ENCODE measurements around the gene GGCT. TPM values are rescaled to one million over a fixed set of nuclear protein-coding genes. Genes with fewer than 3 reads are reported as not detected.
A peak's percentile ranks its signal among the peaks of the same experiment; 100 is the strongest.

The GGCT gene
- total RNA-seq, 3 donors from 2014 or later = 29.9 to 50.2 (median 32.8) TPM

- Histone ChIP-seq H3K4me3 (no peak overlapping the region), H3K9me3 (no peaks in the 10 kb centered on the region), H3K4me1 (ENCODE audit: low read depth) (peaks cover 16% of the 10 kb centered on the region), H3K36me3 (ENCODE audit: low read depth) (no peaks in the 10 kb centered on the region)
- TF ChIP-seq CTCF (IDR thresholded peaks at IDR 0.05) = no peak
- DNase-seq = no peak
- ATAC-seq = no peak
- intact Hi-C loops (cut with DNase I, micrococcal nuclease) = no loop called here
Measured at GRCh38 chr7:30468791-30469190, 35.8 kb downstream of the GGCT start.

DNA sequence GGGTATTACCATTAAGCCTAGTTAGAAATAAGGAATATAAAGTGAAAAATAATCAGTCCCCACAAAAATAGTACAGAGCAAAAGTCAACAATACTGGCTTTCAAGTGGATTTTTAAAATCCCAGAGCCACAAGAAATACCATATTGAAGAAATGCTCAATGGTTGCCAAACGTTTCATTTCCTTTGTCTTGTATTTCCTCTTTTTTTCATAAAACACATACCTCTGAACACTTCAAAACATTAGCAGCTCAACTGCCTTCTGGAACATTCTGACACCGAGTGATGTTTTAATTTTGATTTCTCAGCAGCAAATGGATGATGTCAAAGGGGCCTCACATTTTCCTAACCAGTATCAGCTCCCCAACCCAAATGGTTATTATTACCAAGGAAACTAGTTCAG lies 36.6 kb downstream of the GGCT start:
- Histone ChIP-seq H3K9me3 (no peaks in the 10 kb centered on the region), H3K4me3 (no peak overlapping the region), H3K36me3 (ENCODE audit: low read depth) (no peaks in the 10 kb centered on the region), H3K4me1 (ENCODE audit: low read depth) (peaks cover 16% of the 10 kb centered on the region)
- ATAC-seq (no peak), DNase-seq (no peak)
- intact Hi-C loops (cut with DNase I, micrococcal nuclease) = no loop called here
- TF ChIP-seq CTCF (IDR thresholded peaks at IDR 0.05) = no peak

GRCh38 chr7:30467271-30467670 lies 37.4 kb downstream of the GGCT start:
- Histone ChIP-seq H3K4me3 (no peak overlapping the region), H3K36me3 (ENCODE audit: low read depth) (no peaks in the 10 kb centered on the region), H3K4me1 (ENCODE audit: low read depth) (peaks cover 16% of the 10 kb centered on the region), H3K9me3 (no peaks in the 10 kb centered on the region)
- TF ChIP-seq CTCF (IDR thresholded peaks at IDR 0.05) = no peak
- intact Hi-C loops (cut with DNase I, micrococcal nuclease) = no loop called here
- no peak for DNase-seq
- no peak for ATAC-seq

DNA sequence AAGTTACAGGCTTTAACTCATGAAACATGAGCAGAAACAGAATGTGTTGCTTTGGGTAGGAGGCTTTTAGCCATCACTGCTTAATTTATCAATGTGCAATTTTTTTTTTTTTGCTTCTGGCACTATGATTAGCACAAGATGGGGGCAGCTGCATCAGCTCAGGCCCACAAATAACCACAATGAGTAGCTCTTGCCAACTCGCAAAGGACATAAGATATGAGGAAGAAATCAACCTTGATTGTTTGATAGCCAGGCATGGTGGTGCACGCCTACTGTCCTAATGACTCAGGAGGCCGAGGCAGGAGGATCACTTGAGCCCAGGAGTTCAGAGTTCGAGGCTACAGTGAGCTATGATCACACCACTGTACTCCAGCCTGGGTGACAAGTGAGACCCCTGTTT lies 38.4 kb downstream of the GGCT start:
- no peak for DNase-seq
- H3K36me3 ChIP-seq (ENCODE audit: low read depth) = no peaks in the 10 kb centered on the region
- peaks cover 16% of the 10 kb centered on the region for H3K4me1 ChIP-seq (ENCODE audit: low read depth)
- H3K4me3 ChIP-seq = no peak overlapping the region
- no peaks in the 10 kb centered on the region for H3K9me3 ChIP-seq
- intact Hi-C loops (cut with DNase I, micrococcal nuclease) = no loop called here
- peak; percentile 18 for ATAC-seq
- TF ChIP-seq CTCF (IDR thresholded peaks at IDR 0.05) = no peak

GRCh38 chr7:30465811-30466180 lies 38.8 kb downstream of the GGCT start:
- no peaks in the 10 kb centered on the region for H3K36me3 ChIP-seq (ENCODE audit: low read depth)
- peak; percentile 21 for ATAC-seq
- peaks cover 16% of the 10 kb centered on the region for H3K4me1 ChIP-seq (ENCODE audit: low read depth)
- peak in 1 of 3 donors; percentile 53 for DNase-seq
- H3K4me3 ChIP-seq = no peak overlapping the region
- no peaks in the 10 kb centered on the region for H3K9me3 ChIP-seq
- TF ChIP-seq CTCF (IDR thresholded peaks at IDR 0.05) = no peak
- intact Hi-C loops (cut with DNase I, micrococcal nuclease) = no loop called here

Measured in mucosa of descending colon (tissue), 3 donors.